ENCODE results near the gene TMEM59L.

- TF ChIP-seq JUNB (IDR thresholded peaks at IDR 0.05) (no peak), CHD4 (IDR thresholded peaks at IDR 0.05) (no peak), SMAD5 (IDR thresholded peaks at IDR 0.05; ENCODE audit: low read depth) (no peak), GABPA (IDR thresholded peaks at IDR 0.05; ENCODE audit: low read depth) (no peak)
Measured at GRCh38 chr19:18636183-18636968, 23.7 kb downstream of the TMEM59L start.
